Measurements from ENCODE around the gene RACGAP1.

The RACGAP1 gene

DNA sequence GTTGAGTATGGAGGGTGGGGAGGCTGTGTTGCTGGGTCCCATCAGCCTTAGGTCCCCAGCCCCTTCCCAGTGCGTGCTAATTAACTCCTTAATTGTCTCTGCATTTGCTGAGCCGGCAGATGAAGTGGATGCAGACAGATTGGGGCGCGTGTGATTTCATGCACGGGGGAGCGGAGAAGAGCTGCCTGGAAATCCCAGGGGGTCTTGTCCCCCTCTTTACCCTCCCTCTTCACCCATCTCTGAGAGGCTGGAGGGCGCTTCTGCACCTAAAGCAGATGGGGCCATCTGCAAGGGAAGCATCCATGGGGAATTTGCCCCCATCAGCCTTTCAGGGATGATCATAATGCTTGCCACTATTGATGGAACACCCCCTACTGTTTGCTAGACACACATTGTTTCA is 27.7 kb upstream of the RACGAP1 start:
- H3K4me3 Mint-ChIP-seq = no peak overlapping the region

DNA sequence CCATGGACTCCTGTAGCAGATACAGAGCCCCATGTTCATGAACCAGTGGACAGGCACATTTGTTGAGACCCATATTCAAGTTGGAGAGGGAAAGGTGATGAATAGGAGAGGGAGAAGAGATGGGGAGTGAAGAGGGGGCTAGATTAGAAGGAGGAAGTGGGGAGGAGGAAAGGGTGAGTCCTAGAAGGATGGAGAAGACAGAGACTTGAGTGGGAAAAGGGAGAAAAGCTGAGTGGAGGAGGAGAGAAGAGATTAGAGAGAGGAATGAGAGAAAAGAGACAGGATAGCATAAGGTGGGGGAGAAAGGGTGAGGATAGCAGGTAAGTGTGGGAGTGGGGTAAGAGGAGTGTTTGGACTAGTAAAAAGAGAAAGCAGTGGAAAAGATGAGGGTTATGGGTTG is 27.2 kb upstream of the RACGAP1 start:
- peaks cover 48% of the 10 kb centered on the region for H3K27me3 Mint-ChIP-seq (ENCODE audit: low read depth, poor library complexity)
- DNase-seq = no peak
- TF ChIP-seq, protein P1, sequence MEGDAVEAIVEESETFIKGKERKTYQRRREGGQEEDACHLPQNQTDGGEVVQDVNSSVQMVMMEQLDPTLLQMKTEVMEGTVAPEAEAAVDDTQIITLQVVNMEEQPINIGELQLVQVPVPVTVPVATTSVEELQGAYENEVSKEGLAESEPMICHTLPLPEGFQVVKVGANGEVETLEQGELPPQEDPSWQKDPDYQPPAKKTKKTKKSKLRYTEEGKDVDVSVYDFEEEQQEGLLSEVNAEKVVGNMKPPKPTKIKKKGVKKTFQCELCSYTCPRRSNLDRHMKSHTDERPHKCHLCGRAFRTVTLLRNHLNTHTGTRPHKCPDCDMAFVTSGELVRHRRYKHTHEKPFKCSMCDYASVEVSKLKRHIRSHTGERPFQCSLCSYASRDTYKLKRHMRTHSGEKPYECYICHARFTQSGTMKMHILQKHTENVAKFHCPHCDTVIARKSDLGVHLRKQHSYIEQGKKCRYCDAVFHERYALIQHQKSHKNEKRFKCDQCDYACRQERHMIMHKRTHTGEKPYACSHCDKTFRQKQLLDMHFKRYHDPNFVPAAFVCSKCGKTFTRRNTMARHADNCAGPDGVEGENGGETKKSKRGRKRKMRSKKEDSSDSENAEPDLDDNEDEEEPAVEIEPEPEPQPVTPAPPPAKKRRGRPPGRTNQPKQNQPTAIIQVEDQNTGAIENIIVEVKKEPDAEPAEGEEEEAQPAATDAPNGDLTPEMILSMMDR (IDR thresholded peaks at IDR 0.05) = no peak
- no peak overlapping the region for H3K27ac Mint-ChIP-seq
- no peaks in the 10 kb centered on the region for H3K9me3 Mint-ChIP-seq
- peaks cover 35% of the 10 kb centered on the region for H3K4me1 Mint-ChIP-seq
- H3K36me3 Mint-ChIP-seq (ENCODE audit: low read depth) = no peaks in the 10 kb centered on the region
- no peak overlapping the region for H3K4me3 Mint-ChIP-seq

More for the DNA sequence above, 27.7 kb upstream of the RACGAP1 start:
- no peaks in the 10 kb centered on the region for H3K36me3 Mint-ChIP-seq (ENCODE audit: low read depth)
- no peak for DNase-seq
- H3K27ac Mint-ChIP-seq = no peak overlapping the region
- TF ChIP-seq, protein P1 (IDR thresholded peaks at IDR 0.05) = no peak
- peaks cover 35% of the 10 kb centered on the region for H3K4me1 Mint-ChIP-seq
- H3K27me3 Mint-ChIP-seq (ENCODE audit: low read depth, poor library complexity) = peaks cover 48% of the 10 kb centered on the region
- no peaks in the 10 kb centered on the region for H3K9me3 Mint-ChIP-seq

DNA sequence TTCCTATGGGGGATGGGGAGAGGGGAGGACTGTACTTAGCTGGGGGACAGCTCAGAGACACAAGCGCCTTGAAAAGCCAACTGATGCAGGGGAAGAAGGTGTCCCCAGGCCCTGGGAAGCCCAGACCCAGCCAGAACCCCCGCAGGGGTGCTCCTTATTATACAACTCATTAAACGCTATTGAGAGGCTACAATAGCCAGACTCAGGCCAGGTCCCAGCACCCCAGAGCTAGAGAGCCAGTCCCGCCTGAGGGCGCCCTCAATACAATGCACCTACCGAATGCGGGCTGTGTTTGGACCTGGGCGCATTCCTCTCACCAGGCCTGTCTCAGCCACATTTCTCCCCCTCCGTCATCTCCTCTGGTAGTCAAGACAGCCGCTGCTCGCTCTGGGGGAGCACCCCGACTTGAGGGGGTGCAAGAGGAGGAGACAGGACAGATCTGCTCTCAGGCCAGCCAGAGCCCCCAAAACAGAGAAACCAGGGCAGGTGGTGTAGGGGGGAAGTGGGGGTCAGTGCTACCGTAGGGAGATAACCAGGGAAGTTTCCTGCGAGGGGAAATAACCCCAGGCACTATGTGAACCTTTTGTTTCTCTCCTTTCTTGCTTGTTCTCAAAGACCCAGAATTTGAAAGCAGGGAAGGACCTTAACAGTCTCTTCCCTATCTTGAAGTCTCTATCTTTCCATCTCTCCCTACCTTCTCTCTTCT is 26.0 kb upstream of the RACGAP1 start:
- no peak for DNase-seq
- no peak overlapping the region for H3K4me3 Mint-ChIP-seq
- peaks cover 25% of the 10 kb centered on the region for H3K4me1 Mint-ChIP-seq
- H3K27me3 Mint-ChIP-seq (ENCODE audit: low read depth, poor library complexity) = peaks cover 39% of the 10 kb centered on the region
- H3K36me3 Mint-ChIP-seq (ENCODE audit: low read depth) = no peaks in the 10 kb centered on the region
- H3K9me3 Mint-ChIP-seq = no peaks in the 10 kb centered on the region
- TF ChIP-seq, protein P1 (IDR thresholded peaks at IDR 0.05) = no peak
- H3K27ac Mint-ChIP-seq = no peak overlapping the region

DNA sequence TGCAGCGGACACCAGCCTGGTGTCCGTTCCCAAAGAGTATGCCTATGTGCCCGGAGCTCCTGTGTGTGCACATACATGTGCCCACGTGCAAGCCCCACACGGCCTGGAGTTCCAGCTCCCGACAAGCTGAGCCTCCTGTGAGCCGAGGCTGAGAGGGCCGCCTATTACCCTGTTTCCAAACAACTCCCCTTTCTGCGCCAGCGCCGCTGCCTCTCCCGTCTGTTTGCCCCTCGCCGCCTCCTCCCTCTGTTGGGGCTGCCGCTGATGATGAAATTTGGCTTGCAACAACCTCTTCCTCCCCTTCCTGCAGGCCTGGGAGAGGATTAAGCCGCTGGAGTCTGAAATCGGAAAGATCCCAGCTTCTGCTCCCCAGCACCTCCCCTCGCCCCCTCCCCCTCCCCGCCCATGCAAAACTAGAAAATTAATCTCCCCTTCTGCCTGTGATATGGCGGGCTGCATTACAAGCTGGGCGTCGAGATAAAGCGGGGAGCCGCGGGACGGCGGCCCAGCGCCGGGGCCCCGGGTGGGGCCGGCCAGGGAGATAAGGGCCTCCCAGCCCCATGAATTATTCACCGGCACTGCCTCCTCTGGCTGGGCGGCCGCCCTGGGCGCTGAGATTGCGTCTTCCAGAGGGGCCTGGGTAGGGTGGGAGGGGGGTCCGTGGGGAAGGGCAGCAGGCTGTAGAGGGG is 25.3 kb upstream of the RACGAP1 start:
- H3K4me1 Mint-ChIP-seq = peaks cover 18% of the 10 kb centered on the region
- no peaks in the 10 kb centered on the region for H3K9me3 Mint-ChIP-seq
- peaks cover 35% of the 10 kb centered on the region for H3K27me3 Mint-ChIP-seq (ENCODE audit: low read depth, poor library complexity)
- H3K4me3 Mint-ChIP-seq = peak overlapping the region; percentile 67
- TF ChIP-seq, protein P1 (IDR thresholded peaks at IDR 0.05) = no peak
- peak; percentile 49 for DNase-seq
- H3K36me3 Mint-ChIP-seq (ENCODE audit: low read depth) = no peaks in the 10 kb centered on the region
- H3K27ac Mint-ChIP-seq = no peak overlapping the region

DNA sequence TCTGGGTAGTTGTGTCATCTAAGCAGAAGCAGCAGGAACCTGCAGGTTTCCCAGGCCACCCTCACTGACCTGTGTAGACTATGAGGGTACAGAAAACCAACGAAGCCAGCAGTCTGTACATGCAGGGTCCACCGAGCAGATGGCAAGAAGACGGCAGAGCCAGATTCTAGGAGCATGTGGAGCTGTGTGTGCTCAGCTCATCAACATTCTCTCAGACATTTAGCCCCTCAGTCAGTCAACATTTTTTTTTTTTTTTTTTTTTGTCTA is 24.8 kb upstream of the RACGAP1 start:
- peaks cover 17% of the 10 kb centered on the region for H3K4me1 Mint-ChIP-seq
- no peak overlapping the region for H3K27ac Mint-ChIP-seq
- no peaks in the 10 kb centered on the region for H3K9me3 Mint-ChIP-seq
- H3K27me3 Mint-ChIP-seq (ENCODE audit: low read depth, poor library complexity) = peaks cover 31% of the 10 kb centered on the region
- DNase-seq = no peak
- H3K4me3 Mint-ChIP-seq = peak overlapping the region; percentile 10
- TF ChIP-seq, protein P1 (IDR thresholded peaks at IDR 0.05) = no peak
- no peaks in the 10 kb centered on the region for H3K36me3 Mint-ChIP-seq (ENCODE audit: low read depth)

Data from nephron progenitor cell (in vitro differentiated cells).